Measurements from ENCODE around the gene CASP14. TPM values are rescaled to one million over a fixed set of nuclear protein-coding genes. Genes with fewer than 3 reads are reported as not detected.

Gene CASP14
- total and polyA plus RNA-seq, 2 of the 8 experiments (the other 6 are each of a cell fraction or from before 2014, with no cell fraction given) = not detected

GRCh38 chr19:15081911-15082310 is 32.6 kb downstream of the CASP14 start, which contains the start of gene OR1I1 (continued):
- no peak for TF ChIP-seq KDM1A (IDR thresholded peaks at IDR 0.05; ENCODE audit: borderline replicate concordance, low read length)
- no peak for TF ChIP-seq HDAC2 (IDR thresholded peaks at IDR 0.05; ENCODE audit: borderline replicate concordance in 1 of 2, low read depth in 2 of 2, low read length in 2 of 2)
- no peak for TF ChIP-seq E2F6 (IDR thresholded peaks at IDR 0.05)
- TF ChIP-seq SP4 (IDR thresholded peaks at IDR 0.05; ENCODE audit: low read length) = no peak
- TF ChIP-seq, protein P1, sequence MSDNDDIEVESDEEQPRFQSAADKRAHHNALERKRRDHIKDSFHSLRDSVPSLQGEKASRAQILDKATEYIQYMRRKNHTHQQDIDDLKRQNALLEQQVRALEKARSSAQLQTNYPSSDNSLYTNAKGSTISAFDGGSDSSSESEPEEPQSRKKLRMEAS (IDR thresholded peaks at IDR 0.05) = no peak
